GM13976 (cell line): ENCODE data around the gene SH3TC1.

Source experiments
- DNase-seq: peaks from one replicate; pipeline ENCODE4 v3.0.0; 2012; ENCODE audit warnings: low spot score
- CTCF ChIP-seq: IDR thresholded peaks from 2 replicates; pipeline ENCODE4 v1.5.1; 2012; ENCODE audit warnings: borderline replicate concordance, mild to moderate bottlenecking; ENCODE audit not compliant: insufficient read depth; ENCODE audit errors: extremely low read depth, missing control alignments, control extremely low read depth
- in situ Hi-C: fragments of 300-500 bp; cut with MboI; formaldehyde crosslinking; loops from one replicate; pipeline ENCODE4 v1.12.0; 2022; ENCODE audit warnings: low sequenced_read_pairs, mixed read lengths, inconsistent platforms; ENCODE audit not compliant: unreplicated experiment

Gene SH3TC1

GRCh38 chr4:8189551-8190466 is 9.3 kb upstream of the SH3TC1 start:
- DNase-seq, result no peak
- no peak for TF ChIP-seq CTCF
- in situ Hi-C loops, result no loop called here

- DNase-seq, result peak; percentile 72
- in situ Hi-C loops, result no loop called here
- TF ChIP-seq CTCF, result no peak
Measured at GRCh38 chr4:8191136-8191747, 7.8 kb upstream of the SH3TC1 start.

- peak; percentile 76 for DNase-seq
- peak; percentile 73 for TF ChIP-seq CTCF
- in situ Hi-C loops, result no loop called here
Measured at GRCh38 chr4:8192748-8193738, 6.0 kb upstream of the SH3TC1 start.

- no peak for DNase-seq
- in situ Hi-C loops, result no loop called here
- no peak for TF ChIP-seq CTCF
Measured at GRCh38 chr4:8194306-8195242, 4.5 kb upstream of the SH3TC1 start.

- DNase-seq, result no peak
- in situ Hi-C loops, result no loop called here
- no peak for TF ChIP-seq CTCF
Measured at GRCh38 chr4:8195431-8195830, 3.7 kb upstream of the SH3TC1 start.
